ENCODE measurements around the gene TXNRD2. TPM values are rescaled to one million over a fixed set of nuclear protein-coding genes. Genes with fewer than 3 reads are reported as not detected.

The TXNRD2 gene
- total RNA-seq, 1 donor from 2014 or later, result 63.5 TPM

- DNase-seq (ENCODE audit: low read depth in 2 of 2), result no peak
Measured at GRCh38 chr22:19877626-19878339, 63.8 kb downstream of the TXNRD2 start.

DNA sequence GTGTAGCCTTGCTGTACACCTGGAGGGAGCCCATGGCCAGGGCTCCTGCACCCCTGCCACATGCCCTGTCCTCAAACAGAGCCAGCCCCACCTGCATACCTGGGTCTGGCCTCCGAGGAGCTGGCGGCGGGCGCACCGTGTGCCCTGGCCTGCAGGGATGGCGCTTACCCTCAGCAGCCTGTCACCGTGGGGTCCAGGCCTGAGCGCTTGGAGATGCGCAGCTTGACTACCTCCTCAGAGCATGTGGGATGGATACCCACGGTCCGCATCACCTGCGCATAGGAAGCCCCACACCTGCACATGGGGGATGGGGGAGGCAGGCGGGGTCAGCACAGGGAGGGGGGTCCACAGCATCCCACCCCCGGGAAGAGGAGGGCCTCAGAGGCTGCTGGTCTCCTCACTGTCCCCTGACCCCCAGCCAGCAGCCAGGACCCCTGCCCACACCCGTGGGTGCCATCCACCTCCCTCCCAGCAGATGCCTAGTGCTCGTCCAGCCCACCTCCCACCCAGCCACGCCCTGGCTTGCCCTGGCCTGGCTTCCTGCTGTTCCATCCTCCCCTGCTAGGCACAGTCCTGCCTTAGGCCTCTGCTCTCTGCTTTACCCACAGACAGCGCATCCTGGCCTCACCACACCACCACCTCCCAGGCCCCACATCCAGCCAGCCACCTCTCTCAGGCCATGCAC, 64.5 kb downstream of the TXNRD2 start:
- DNase-seq (ENCODE audit: low read depth in 2 of 2), result no peak

- peak in 1 of 2 donors; percentile 68 for DNase-seq (ENCODE audit: low read depth in 2 of 2)
Measured at GRCh38 chr22:19876314-19876940, 65.2 kb downstream of the TXNRD2 start.

DNA sequence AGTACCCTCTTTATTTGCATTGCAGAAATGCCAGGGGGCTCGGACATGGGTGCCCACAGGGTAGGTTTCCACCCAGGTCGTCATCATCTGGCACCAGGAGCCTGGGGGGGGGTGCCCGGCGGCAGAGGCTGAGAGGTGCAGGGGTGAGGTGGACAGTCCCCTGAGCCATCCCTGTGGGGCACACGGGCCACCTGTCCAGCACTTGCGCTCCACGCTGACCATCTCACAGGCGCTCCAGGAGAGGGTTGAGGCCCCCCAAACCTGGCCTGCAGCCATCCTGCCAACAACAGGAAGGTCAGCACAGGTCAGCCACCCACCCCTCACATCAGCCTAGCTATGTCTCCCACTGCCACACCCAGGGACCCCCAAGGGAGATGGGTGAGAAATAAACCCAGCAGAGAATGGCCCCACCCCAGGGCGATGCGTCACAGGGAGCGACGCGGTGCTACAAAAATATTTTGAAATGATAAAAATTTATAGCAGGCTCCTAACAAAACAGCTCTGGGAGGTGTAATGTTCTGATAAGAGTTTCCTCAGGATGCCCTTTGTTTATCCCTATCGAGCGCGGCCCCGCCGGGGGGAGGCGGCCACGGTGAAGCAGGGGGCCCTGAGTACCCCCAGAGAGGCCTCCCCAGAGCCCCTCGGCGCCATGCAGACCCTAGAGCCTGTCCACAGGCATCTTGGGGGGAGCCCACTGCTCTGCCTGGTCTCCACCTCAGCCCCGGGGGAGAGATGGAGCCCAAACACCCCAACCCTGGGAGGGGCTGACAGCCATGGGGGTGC, 65.9 kb downstream of the TXNRD2 start:
- DNase-seq (ENCODE audit: low read depth in 2 of 2), result peak in 1 of 2 donors; percentile 76

DNA sequence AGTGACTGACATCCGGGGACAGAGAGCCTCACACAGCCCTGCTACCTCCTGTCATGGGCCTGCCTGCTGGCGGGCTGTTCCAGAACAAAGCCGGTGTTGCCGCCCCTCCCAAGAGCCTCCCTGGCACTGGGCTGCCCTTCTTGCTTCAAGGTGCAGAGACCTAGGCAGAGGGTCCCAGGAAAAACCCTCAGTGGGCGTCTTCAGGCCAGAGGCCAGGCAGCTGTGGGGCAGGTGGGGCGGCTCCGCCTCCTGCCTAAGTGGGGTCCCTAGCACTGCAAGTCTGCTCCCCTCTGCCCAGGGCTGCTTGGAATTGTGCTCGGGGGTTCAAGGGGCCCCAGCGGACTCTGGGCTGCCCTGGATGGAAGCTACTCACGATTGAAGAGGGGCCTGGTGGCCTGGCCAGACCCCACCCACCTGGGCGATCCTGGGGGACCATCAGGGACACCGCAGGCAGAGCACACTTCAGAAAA, 66.5 kb downstream of the TXNRD2 start:
- DNase-seq (ENCODE audit: low read depth in 2 of 2), result no peak

DNA sequence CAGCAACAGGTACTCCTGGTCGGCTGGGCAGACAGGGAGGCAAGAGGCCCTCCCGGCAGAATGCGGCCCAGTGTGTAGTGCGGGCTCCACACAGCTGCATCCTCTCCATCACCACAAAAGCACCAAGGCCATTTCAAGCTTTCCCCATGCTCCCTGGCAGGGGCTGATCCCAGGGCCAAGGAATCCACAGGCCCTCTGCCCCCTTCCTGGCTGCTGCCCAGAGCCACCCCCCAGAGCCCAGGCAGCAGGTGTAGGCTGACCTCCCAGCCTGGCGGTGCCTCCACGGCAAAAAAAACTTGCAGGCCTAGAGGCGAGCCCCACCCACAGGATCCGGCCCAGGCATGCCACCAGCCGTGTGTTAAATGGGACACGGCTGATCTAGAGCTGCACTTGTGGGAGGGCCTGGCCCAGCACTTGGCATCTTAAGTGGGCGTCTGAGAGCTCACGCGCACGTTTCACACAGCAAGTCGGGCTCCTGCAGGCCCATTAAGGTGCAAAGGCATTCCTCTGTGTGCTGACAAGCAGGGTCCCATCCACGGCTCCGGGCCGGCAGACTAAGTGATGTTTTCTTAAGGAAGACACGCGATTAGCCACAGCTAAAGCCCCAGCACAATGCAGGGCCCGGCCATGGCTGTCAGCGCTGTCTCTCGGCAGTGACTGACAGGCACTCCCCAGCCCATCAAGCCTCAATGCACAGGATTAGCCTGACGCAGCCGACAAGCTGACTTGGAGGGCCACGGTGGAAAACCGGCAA, 67.1 kb downstream of the TXNRD2 start:
- peak; percentile 34 to 57 for DNase-seq (ENCODE audit: low read depth in 2 of 2)

- DNase-seq (ENCODE audit: low read depth in 2 of 2), result no peak
Measured at GRCh38 chr22:19873960-19874306, 67.7 kb downstream of the TXNRD2 start.

DNA sequence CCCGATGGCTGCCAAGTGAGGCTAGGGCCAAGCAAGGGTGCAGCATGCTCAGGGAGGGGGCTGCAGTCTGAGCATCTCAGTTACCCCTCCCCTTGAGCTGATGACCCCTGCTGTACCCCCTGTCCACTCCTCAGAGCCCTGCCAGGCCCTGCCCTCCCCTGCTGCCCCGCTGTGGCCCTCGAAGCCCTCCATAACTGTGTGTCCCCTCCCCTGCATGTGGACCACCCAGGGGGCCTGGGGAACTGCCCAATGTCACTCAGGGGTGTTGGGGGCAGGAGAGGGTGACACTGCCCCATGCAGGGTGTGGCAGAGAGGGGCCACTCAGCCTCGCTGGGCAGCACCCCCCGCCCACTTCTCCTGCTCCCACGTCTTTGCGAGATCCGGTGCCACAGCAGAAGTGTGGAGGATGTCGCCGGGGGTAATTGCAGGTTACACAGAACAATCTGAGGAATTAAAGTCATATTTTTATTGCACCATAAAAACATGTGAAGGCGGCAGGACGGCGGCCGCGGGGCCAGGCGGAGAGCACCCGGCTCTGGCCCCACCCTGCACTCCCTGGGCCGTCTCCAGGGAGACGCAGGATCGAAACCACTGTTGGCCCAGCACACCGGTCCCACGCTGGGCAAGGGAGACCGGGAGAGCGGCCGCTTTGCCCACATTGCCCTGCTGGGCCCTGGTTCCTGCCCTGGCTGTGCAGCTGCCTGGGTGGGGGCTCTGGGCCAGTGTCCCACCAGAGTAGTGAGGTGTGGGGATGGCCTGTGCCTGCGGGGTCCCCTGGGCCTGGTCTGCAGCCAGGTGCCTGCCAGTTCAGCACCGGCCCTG, 68.3 kb downstream of the TXNRD2 start:
- DNase-seq (ENCODE audit: low read depth in 2 of 2), result peak in 1 of 2 donors; percentile 0

- peak in 1 of 2 donors; percentile 1 for DNase-seq (ENCODE audit: low read depth in 2 of 2)
Measured at GRCh38 chr22:19872779-19873137, 68.9 kb downstream of the TXNRD2 start.

DNA sequence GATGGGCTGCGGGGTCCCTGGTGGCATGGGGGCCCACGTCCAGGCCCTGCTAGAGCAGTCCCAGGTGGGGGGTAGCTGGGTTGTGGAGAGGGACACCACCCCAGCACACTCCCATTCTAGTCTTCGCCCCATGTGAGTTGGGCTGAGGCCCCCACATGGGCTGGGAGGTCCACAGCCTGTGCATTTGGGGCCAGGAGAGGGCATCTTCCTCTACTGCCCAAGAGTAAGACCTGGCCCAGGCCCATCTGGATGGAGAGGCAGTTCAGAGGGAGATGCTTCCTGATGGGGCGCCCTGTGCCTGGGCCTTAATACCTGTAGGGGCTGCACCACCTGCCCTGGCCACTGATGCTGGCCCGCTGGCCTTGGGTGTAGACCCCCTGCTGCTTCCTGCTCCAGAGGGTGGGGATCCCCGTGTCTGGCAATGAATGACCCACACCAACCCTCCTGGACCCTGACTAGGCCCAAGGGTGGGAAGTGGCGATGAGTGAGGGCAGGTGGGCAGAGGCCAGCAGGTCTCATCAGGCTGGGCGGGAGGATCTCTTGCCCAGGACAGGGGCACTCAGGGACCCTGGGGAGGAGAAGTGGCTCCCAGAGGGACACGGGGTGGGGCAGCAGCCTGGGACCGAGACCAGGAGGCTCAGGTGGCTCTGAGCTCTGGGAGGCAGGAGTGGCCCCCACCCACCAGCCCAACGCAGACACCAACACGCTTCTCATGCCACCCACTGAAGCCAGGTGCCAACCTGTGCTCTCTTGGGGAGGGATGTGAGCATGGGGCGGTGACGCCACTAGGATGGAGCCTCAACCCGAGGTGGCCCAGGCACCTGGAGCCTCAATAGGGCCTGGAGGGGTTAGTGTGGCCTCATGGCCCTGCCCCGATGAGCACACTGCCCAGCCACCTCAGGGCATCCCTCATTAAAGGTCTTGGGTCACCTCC, 69.5 kb downstream of the TXNRD2 start:
- no peak for DNase-seq (ENCODE audit: low read depth in 2 of 2)

DNA sequence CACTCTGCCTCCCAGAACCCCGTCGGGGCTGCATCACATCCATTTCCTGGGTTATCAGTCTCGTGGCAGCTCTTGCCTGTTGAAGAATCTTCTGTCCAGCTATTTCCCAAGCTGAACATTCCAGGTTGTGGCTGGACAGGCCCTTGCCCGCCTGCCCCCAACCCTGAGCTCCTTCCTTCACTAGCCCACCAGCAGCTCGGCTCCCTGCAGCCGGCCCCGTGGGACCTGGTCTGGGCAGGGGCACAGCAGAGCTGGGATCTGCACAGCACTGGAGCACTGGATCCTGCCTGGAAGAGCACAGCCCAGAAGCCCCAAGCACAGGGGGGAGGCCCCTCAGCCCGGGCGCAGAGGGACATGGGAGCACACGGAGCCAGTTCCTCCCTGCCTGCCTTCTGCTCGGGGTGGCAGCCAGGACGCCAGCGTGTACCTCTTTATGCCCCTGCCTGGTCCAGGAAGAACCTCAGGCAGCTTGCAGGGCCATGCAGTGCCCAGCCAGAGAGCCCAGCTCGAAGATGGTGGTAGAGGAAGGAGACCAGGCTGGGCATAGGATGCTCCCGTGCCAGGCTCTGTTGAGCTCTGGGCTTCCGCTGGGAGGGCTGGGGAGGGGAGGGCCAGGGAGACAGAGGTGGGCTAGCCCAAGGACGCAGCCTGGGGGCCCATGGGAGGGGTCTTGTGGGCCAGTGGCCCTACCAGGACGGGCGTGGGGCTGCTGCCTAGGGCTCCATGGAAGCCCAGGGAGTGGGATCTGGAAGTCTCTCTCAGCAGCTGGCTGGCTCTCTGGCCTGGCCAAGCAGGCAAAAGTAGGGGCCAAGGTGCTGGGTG, 70.4 kb downstream of the TXNRD2 start:
- no peak for DNase-seq (ENCODE audit: low read depth in 2 of 2)

GRCh38 chr22:19870153-19871022, 71.2 kb downstream of the TXNRD2 start:
- DNase-seq (ENCODE audit: low read depth in 2 of 2), result no peak

- no peak for DNase-seq (ENCODE audit: low read depth in 2 of 2)
Measured at GRCh38 chr22:19869497-19870152, 72.0 kb downstream of the TXNRD2 start.

GRCh38 chr22:19868773-19869471, 72.7 kb downstream of the TXNRD2 start:
- DNase-seq (ENCODE audit: low read depth in 2 of 2), result peak in 1 of 2 donors; percentile 1

GRCh38 chr22:19868333-19868732, 73.3 kb downstream of the TXNRD2 start:
- DNase-seq (ENCODE audit: low read depth in 2 of 2), result no peak

- no peak for DNase-seq (ENCODE audit: low read depth in 2 of 2)
Measured at GRCh38 chr22:19867617-19868016, 74.0 kb downstream of the TXNRD2 start.

Data from lung microvascular endothelial cell (primary cell).